Measurements from ENCODE around the gene ACACB.

- TF ChIP-seq POLR2A (IDR thresholded peaks at IDR 0.05): no peak
- no peak for TF ChIP-seq POLR2AphosphoS5 (IDR thresholded peaks at IDR 0.05; ENCODE audit: insufficient read depth in 1 of 2, low read depth in 1 of 2)
- TF ChIP-seq CTCF (IDR thresholded peaks at IDR 0.05): no peak
Observed at GRCh38 chr12:109287181-109287580, 170.8 kb downstream of the ACACB start.

All from vagina (tissue), 2 donors.